ENCODE measurements around the gene B3GALNT2. TPM values are rescaled to one million over a fixed set of nuclear protein-coding genes. Genes with fewer than 3 reads are reported as not detected.

B3GALNT2 gene
- total and polyA plus RNA-seq, 2 donors from 2014 or later, result 2.0 to 14.4 TPM

GRCh38 chr1:235402457-235403200, 101.6 kb downstream of the B3GALNT2 start:
- H3K27me3 ChIP-seq (ENCODE audit: control insufficient read depth, insufficient read depth, low read length), result no peaks in the 10 kb centered on the region
- no peaks in the 10 kb centered on the region for H3K36me3 ChIP-seq (ENCODE audit: control insufficient read depth in 2 of 3, insufficient read depth in 3 of 3, low read length in 3 of 3)
- no peak for DNase-seq
- no peaks in the 10 kb centered on the region for H3K9me3 ChIP-seq (ENCODE audit: control insufficient read depth in 2 of 3, insufficient read depth in 1 of 3, low read length in 3 of 3)
- H3K27ac ChIP-seq (ENCODE audit: low read depth in 2 of 2, low read length in 2 of 2), result no peak overlapping the region
- H3K4me1 ChIP-seq (ENCODE audit: control insufficient read depth in 2 of 3, insufficient read depth in 2 of 3, low read depth in 1 of 3, low read length in 3 of 3), result peaks cover 0 to 6% (median 2%) of the 10 kb centered on the region in 3 donors
- no peak overlapping the region for H3K4me3 ChIP-seq (ENCODE audit: low read length in 3 of 3)
- no peak for FAIRE-seq
- H3K9ac ChIP-seq (ENCODE audit: low read length in 3 of 3), result no peak overlapping the region
- intact Hi-C loops (cut with DNase I), result no loop called here
- TF ChIP-seq CTCF (IDR thresholded peaks at IDR 0.05; ENCODE audit: borderline replicate concordance, extremely low read depth, insufficient read depth), result no peak

GRCh38 chr1:235401251-235401650, 103.0 kb downstream of the B3GALNT2 start:
- FAIRE-seq (no peak), DNase-seq (no peak)
- Histone ChIP-seq H3K27me3 (ENCODE audit: control insufficient read depth, insufficient read depth, low read length) (no peaks in the 10 kb centered on the region), H3K9ac (ENCODE audit: low read length in 3 of 3) (no peak overlapping the region), H3K9me3 (ENCODE audit: control insufficient read depth in 2 of 3, insufficient read depth in 1 of 3, low read length in 3 of 3) (no peaks in the 10 kb centered on the region), H3K4me1 (ENCODE audit: control insufficient read depth in 2 of 3, insufficient read depth in 2 of 3, low read depth in 1 of 3, low read length in 3 of 3) (peaks cover 0 to 6% (median 2%) of the 10 kb centered on the region in 3 donors), H3K36me3 (ENCODE audit: control insufficient read depth in 2 of 3, insufficient read depth in 3 of 3, low read length in 3 of 3) (no peaks in the 10 kb centered on the region), H3K27ac (ENCODE audit: low read depth in 2 of 2, low read length in 2 of 2) (no peak overlapping the region), H3K4me3 (ENCODE audit: low read length in 3 of 3) (no peak overlapping the region)
- intact Hi-C loops (cut with DNase I), result no loop called here
- no peak for TF ChIP-seq CTCF (IDR thresholded peaks at IDR 0.05; ENCODE audit: borderline replicate concordance, extremely low read depth, insufficient read depth)

Other genes starting within 250 kb of the B3GALNT2 start
- 50.3 TPM for gene ARID4B, start 176.3 kb downstream of the B3GALNT2 start, total RNA-seq
- gene ARID4B, start 176.3 kb downstream of the B3GALNT2 start, polyA plus RNA-seq (ENCODE audit: insufficient read depth, low read depth, low replicate concordance), result 6.6 TPM
- gene GGPS1, start 175.9 kb downstream of the B3GALNT2 start, total RNA-seq, result 39.0 TPM
- 38.3 TPM for gene GGPS1, start 175.9 kb downstream of the B3GALNT2 start, polyA plus RNA-seq (ENCODE audit: insufficient read depth, low read depth, low replicate concordance)
- gene TBCE, start 137.0 kb downstream of the B3GALNT2 start, total RNA-seq, result 15.1 TPM
- gene TBCE, start 137.0 kb downstream of the B3GALNT2 start, polyA plus RNA-seq (ENCODE audit: insufficient read depth, low read depth, low replicate concordance), result 22.6 TPM
- gene GNG4, start 145.3 kb upstream of the B3GALNT2 start, total RNA-seq, result not detected
- gene GNG4, start 145.3 kb upstream of the B3GALNT2 start, polyA plus RNA-seq (ENCODE audit: insufficient read depth, low read depth, low replicate concordance), result 4.5 TPM

Measured in kidney (tissue), 14 donors.